ENCODE data around the gene PRRC2B.
"Not testable (repeated sequence)": the region's sequence is repeated elsewhere in the genome, so short reads cannot be mapped to it uniquely, and the experiment has no call there.

PRRC2B gene

GRCh38 chr9:131472085-131472484 lies 78.2 kb downstream of the PRRC2B start:
- not testable (repeated sequence) for DNase-seq (ENCODE audit: low read depth)

DNA sequence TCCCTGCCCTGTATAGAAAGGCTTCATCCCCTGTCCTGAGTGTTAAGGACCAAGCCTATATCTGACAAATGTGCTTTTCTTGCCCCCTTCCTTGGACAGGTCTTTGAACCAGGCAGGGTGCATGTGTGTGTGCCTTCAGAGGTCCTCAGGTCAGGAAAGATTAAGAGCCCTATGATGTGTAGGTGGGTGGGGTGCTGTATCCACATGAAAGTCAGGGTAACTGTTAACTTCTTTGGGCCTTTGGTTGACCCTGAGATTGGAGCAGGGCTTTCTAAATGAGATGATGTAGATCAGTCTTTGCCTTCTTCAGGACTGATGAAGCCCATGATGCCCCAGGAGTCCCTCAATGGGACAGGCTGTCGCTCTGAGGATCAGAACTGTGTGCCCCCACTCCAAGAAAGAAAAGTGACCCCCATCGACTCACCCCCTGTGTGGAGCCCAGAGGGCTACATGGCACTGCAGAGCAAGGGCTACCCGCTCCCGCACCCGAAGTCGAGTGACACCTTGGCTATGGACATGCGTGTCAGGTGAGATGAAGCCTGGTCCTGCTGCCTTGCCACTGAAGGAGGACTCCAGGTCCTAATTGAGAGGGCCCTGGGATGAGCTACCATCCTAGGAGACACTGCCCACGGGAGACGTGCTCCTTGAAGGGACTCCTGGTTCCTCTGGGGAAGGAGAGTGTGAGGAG lies 79.5 kb downstream of the PRRC2B start:
- DNase-seq (ENCODE audit: low read depth), result no peak

DNA sequence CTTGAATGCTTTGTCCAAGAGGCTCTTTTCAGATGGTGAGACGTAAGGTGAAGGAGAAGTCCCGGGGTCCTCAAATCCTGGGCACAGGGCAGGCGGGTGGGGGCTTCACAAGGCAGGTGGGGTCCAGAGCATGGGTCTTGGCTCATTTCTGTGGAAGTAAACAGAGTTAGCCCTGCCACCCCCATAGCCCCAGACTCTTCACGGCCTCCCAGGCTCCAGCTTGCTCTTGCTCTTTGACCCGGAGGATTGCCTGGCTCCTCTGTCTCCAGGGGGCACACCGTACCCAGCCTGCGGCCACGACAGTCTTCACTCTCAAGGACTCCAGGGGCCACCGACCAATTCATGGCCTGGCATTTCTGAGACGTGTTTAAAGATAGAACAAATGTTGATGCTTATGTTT lies 80.0 kb downstream of the PRRC2B start:
- DNase-seq (ENCODE audit: low read depth), result no peak

DNA sequence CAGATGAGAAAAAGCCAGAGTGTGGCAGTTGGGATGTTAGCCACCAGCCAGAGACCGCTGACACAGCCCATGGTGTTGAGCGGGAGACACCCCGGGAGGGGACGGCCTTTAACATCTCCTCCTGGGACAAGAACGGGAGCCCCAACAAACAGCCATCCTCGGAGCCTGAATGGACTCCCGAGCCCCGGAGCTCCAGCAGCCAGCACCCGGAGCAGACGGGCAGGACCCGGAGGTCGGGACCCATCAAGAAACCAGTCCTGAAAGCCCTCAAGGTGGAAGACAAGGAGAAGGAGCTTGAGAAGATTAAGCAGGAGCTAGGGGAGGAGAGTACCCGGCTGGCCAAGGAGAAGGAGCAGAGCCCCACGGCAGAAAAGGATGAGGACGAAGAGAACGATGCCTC lies 80.8 kb downstream of the PRRC2B start:
- DNase-seq (ENCODE audit: low read depth), result no peak

DNA sequence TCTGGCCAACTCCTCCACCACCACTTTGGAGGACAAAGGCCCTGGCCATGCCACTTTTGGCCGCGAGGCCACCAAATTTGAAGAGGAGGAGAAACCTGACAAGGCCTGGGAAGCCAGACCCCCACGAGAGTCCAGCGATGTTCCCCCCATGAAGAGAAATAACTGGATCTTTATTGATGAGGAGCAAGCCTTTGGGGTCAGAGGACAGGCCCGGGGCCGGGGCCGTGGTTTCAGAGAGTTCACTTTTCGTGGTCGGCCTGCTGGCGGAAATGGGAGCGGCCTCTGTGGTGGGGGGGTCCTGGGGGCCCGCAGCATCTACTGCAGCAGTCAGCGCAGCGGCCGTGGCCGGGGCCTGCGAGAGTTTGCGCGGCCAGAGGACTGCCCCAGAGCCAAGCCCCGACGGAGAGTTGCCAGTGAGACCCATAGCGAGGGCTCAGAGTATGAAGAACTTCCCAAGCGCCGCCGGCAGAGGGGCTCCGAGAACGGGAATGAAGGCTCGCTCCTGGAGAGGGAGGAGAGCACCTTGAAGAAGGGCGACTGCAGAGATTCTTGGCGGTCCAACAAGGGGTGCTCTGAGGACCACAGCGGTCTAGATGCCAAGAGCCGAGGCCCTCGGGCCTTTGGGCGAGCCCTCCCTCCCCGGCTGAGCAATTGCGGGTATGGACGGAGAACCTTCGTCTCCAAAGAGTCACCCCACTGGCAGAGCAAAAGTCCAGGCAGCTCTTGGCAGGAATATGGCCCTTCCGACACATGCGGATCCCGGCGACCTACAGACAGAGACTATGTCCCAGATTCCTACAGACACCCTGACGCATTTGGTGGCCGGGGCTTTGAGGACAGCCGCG lies 81.4 kb downstream of the PRRC2B start:
- DNase-seq (ENCODE audit: low read depth), result no peak

DNA sequence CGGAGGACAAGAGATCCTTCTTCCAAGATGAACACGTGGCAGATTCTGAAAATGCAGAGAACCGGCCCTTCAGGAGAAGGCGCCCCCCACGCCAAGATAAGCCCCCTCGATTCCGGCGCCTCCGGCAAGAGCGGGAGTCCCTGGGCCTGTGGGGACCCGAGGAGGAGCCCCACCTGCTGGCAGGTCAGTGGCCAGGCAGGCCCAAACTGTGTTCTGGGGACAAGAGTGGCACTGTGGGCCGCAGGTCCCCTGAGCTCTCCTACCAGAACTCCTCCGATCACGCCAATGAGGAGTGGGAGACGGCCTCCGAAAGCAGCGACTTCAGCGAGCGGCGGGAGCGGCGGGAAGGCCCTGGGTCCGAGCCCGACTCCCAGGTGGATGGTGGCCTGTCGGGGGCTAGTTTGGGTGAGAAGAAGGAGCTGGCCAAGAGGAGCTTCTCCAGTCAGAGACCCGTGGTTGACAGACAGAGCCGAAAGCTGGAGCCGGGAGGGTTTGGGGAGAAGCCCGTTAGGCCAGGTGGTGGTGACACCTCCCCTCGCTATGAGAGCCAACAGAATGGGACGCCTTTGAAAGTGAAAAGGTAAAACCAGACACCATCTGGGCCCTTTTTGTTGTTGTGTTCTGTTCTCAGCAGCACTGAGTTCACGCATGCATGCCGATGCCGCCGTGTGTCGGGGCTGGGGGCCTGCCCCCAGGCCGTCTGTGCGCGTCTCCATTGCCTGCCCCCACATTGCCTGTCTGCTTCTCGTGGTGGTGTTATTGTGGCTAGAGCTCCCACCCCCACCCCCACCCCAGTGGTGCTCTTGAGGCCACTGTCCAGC lies 82.3 kb downstream of the PRRC2B start:
- no peak for DNase-seq (ENCODE audit: low read depth)

DNA sequence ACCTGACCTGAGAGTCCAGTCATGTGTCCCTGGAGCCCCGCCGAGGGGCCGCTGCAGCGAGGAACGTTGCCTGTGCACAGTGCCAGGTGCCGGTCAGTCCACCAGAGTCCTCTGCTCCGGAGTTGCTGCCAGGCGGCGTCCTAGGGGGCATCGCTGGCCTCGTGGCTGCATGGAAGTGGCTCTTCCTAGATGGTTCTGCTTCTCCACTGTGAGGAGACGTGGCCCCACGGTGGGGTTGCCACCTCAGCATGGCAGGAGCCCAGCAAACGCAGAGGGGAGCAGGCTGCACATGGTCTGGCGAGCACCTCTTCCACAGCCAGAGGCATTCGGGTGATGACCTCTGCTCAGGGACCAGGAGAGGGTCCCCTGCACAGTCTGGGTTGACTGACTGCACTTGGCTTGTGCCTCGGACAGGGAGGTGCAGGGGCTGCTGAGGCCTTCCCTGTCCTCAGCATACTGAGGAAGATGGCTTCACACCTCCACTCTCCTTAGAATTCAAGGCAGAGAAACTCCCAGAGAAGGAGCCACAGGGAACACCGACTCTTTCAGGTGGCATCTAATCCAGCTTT lies 83.0 kb downstream of the PRRC2B start:
- no peak for DNase-seq (ENCODE audit: low read depth)

DNA sequence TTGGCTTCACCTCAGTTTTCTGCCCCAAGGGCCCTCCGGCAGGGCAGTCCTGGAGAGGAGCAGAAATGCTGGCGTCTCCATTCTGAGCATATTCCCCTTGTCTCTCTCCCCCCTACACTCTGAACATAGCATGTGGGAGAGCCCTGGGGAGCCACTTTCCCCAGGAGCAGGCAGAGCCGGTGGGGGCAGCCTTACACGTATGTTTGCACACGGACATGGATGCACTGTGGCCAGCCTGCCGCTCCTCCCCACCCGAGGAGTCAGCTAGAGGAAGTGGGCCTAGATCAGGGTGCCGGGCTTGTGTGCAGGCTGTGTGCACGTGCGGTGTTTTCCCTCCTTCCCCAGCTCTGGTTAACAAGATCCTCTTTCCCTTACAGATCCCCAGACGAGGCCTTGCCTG lies 83.5 kb downstream of the PRRC2B start:
- no peak for DNase-seq (ENCODE audit: low read depth)

- DNase-seq (ENCODE audit: low read depth), result no peak
Measured at GRCh38 chr9:131477816-131478419, 84.0 kb downstream of the PRRC2B start.

DNA sequence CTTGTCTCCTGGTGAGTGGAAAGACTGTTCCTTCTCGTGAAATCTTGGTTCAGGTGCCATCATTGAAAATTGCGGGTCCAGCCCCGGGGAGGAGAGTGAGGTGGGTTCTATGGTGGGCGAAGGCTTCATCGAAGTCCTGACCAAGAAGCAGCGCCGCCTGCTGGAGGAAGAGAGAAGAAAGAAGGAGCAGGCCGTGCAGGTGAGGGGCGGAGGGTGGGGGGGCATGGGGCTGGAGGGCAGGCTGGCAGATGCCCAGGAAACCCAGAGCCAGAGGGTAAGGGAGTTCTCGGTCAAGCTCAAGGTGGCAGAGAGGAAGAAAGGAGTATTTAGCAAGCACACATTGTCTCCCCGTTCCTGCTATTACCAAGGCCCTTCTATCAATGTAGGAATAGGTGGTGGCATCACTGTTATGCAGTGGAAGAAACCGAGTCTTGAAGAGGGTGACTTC lies 84.6 kb downstream of the PRRC2B start:
- peak; percentile 15 for DNase-seq (ENCODE audit: low read depth)

DNA sequence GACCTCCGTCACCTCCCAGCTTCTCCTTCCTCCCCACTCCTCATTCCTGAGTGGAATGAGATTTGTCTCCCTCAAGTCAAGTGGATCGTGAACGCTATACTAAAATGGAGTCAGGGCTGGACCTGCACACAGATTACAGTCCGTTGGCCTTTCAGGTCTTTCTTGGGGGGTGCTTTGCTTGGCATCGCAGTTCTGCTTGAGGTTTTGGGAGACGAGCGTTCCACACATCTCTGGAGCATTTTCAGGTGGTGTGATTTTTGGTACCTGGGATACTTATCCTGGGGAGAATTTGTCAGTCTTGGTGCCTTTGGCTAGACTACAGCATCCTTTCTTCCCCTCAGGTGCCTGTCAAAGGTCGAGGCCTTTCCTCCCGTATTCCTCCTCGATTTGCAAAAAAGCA lies 85.0 kb downstream of the PRRC2B start:
- DNase-seq (ENCODE audit: low read depth), result no peak

DNA sequence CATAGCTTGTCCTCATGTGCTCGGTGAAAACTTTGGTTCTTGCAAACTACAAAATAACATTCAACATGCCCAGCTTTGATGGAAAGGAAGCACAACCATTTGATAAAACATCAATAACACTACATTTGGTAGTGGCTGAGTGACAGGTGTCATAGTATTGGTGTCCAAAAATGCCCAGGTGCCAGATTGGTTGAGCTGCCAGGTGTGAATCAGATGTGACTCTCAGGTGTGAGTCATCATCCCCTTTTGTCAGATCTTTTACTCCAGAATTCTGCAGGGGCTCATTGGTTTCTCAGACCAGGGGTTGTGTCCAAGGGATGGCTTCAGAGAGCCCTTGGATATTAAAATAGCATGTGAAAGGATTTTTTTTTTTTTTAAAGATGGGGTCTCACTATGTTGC lies 86.4 kb downstream of the PRRC2B start:
- no peak for DNase-seq (ENCODE audit: low read depth)

- peak; percentile 84 for DNase-seq (ENCODE audit: low read depth)
Measured at GRCh38 chr9:131481441-131482342, 87.8 kb downstream of the PRRC2B start.

GRCh38 chr9:131482343-131483006 lies 88.6 kb downstream of the PRRC2B start:
- DNase-seq (ENCODE audit: low read depth), result no peak

- no peak for DNase-seq (ENCODE audit: low read depth)
Measured at GRCh38 chr9:131483319-131484050, 89.6 kb downstream of the PRRC2B start.

- DNase-seq (ENCODE audit: low read depth), result no peak
Measured at GRCh38 chr9:131484051-131484445, 90.2 kb downstream of the PRRC2B start.

DNA sequence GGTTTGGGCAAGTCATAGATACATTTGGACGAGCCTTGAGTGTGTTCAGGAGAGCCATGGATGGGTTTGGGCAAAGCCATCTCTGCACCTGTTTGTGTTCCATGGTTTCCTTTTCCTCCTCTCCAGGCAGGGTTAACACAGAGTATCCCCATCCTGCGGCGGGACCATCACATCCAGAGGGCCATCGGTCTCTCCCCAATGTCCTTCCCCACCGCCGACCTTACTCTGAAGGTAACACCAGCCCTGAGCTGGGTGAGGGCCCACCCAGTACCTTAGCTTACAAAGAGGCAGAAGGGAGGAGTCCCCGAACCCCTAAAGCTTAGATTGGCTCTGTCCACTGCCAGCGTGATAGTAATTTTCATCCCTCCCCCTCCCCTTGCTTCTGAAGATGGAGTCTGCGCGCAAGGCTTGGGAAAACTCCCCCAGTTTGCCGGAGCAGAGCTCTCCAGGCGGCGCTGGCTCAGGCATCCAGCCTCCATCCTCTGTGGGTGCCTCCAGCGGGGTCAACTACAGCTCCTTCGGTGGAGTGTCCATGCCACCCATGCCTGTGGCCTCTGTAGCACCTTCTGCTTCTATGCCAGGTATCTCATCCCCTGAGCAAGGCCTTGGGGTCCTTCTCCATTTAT lies 90.8 kb downstream of the PRRC2B start:
- no peak for DNase-seq (ENCODE audit: low read depth)

GRCh38 chr9:131485206-131485605 lies 91.3 kb downstream of the PRRC2B start:
- DNase-seq (ENCODE audit: low read depth), result no peak
